Upper lobe of left lung (tissue), 4 donors: ENCODE data around the gene OLFML2B.

Experiments
- POLR2AphosphoS5 ChIP-seq, 2 donors: sonication (generic); formaldehyde crosslinking; IDR thresholded peaks; one replicate each; pipeline ENCODE4 v1.5.1; 2017; ENCODE audit warnings: antibody characterized with exemption in 2 of 2
- TF ChIP-seq, protein P1 (sequence below), 6 experiments: fragments of 450-650 bp in 4 of 6; fragments of 200-600 bp in 2 of 6; sonication (generic) in 2 of 6; IDR thresholded peaks; one replicate each; pipeline ENCODE4 v1.5.1; 2016 to 2019; ENCODE audit warnings: antibody characterized with exemption in 6 of 6

GRCh38 chr1:162062542-162063015 lies 38.9 kb upstream of the OLFML2B start:
- TF ChIP-seq, protein P1, sequence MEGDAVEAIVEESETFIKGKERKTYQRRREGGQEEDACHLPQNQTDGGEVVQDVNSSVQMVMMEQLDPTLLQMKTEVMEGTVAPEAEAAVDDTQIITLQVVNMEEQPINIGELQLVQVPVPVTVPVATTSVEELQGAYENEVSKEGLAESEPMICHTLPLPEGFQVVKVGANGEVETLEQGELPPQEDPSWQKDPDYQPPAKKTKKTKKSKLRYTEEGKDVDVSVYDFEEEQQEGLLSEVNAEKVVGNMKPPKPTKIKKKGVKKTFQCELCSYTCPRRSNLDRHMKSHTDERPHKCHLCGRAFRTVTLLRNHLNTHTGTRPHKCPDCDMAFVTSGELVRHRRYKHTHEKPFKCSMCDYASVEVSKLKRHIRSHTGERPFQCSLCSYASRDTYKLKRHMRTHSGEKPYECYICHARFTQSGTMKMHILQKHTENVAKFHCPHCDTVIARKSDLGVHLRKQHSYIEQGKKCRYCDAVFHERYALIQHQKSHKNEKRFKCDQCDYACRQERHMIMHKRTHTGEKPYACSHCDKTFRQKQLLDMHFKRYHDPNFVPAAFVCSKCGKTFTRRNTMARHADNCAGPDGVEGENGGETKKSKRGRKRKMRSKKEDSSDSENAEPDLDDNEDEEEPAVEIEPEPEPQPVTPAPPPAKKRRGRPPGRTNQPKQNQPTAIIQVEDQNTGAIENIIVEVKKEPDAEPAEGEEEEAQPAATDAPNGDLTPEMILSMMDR (IDR thresholded peaks at IDR 0.05), result no peak
- no peak for TF ChIP-seq POLR2AphosphoS5 (IDR thresholded peaks at IDR 0.05)
